M059J (cell line): ENCODE results near the gene PARD3B. TPM values are rescaled to one million over a fixed set of nuclear protein-coding genes. Genes with fewer than 3 reads are reported as not detected.

ENCODE experiments used
- DNase-seq: peaks from one replicate; pipeline ENCODE4 v3.0.0-alpha.2; 2012; ENCODE audit warnings: low read depth
- total RNA-seq: library from RNA; depleted of rRNA; stranded (reverse); fragments of >200 nt; shearing (Covaris generic); gene quantifications from 2 replicates; pipeline ENCODE4 v1.2.3, GENCODE V29; 2014

Gene PARD3B
- total RNA-seq, 1 experiment from 2014 or later = 1.6 TPM

DNA sequence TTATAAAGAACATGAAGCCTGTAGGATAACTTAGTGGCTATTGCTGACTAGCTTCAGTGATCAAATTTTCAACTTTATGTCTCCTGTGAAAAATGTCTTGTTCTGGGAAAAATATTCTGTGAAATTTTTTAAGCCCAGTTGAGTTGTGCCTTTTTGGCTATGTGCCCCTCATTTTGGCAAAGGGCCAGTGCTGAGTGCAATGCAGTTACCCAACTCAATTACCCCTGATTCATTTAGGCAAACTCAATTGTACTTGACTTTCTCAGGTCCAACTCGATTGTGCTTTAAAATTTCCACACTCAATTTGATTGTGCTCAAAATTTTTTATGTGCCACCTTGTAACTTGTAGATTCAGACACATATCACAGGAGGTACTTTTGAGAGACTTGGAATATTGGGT is 588.3 kb downstream of the PARD3B start:
- no peak for DNase-seq

DNA sequence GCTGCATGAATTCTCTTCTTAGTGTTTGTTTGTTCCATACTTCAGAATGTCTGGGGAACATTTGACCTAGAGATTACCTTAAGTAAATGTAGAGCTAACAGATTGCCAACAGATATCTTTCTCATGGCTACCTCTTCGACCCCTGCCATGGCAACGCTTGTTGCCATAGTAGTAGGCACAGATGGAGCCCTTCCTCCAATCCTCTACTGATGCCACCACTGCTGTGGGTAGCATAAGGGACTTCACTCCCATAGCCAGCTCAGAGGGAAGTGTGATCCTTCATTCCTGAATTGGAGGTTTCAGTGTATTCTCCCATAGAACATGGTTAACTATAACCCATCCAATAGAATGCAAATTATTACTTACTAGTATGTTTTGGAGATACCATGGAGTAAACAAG is 593.5 kb downstream of the PARD3B start:
- DNase-seq = no peak

DNA sequence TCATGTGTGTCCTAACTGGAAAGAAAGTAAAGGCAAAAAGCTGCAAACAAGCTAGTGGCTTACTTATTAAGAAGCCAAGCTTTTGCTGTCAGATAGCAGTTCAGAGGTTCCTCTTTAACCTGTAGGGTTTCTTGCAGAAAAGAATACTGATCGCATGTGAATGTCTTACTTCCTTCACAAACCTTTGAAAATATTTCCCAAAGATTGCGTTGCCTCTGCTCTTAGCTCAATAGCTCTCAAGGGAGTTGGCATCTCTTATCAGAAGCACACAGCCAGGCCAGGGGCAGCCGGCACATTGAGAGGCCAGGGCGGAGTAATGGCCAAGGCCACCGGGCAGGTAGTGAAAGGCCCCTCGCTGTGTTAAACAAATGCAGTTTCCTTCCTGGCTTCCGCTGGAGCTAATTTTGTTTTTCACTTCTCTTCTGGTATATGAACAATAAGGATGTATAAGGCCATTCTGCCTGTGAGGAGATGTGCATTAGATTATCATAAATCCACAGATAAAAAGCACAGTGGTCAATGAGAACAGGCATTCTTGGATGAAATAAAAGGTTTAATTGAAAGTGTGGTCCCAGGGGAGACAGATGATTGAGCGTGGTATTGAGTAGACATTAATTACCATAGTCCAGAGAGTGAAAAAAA is 594.7 kb downstream of the PARD3B start:
- DNase-seq = no peak

DNA sequence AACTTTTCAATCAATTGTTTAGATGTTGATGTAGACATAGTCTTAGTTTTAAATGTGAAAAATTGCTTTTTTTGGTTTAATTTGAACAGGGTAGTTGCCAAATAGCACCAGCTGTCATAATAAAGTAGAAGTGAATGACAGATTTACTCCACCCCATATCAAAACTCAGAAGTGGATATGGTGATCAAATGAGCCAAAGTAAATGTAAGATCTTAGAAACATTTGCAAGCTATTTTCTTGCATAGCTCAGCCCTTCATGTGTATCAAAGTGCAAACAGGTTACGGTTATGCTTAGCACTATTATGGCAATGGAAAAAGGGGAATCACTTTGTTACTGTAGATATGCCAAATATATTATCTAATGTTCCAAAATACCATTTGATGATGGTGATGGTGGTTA is 596.1 kb downstream of the PARD3B start:
- no peak for DNase-seq

DNA sequence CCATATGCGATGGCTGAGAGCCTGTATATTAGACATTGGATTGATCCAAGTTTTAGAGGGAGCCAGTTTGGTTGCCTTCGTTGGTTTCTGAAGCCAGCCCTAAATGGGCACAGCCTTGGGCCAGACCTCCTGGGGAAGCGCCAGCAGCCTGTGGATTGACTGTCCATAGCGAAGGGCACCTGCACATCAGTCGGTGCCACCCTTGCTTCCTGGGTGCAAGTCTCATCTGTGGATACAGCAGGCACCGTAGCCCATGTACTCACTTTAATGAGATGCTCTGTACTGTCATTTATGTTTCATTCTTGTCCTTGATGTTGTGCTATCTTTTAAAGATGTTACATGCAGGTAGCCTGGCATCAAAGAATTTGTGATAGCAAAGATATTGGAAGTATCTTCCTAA is 600.6 kb downstream of the PARD3B start:
- no peak for DNase-seq

DNA sequence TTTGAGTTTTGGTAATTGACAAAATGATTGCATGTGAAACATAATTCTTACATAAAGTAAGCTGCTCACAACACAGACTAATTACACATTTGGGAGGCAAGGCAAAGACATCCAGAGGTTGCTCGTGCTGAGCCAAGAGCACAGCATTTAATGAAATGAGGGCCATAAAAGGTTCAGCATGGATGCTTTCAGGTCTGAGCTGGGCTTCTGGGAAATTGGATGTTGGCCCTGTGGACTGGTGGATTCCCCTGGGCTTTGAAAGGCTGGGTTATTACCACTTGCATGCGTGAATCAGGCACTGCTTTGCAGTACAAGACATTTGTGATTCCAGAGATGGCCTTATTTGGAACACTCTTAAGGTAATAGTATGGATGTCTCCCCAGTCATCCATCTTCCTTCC is 603.5 kb downstream of the PARD3B start:
- DNase-seq = no peak

DNA sequence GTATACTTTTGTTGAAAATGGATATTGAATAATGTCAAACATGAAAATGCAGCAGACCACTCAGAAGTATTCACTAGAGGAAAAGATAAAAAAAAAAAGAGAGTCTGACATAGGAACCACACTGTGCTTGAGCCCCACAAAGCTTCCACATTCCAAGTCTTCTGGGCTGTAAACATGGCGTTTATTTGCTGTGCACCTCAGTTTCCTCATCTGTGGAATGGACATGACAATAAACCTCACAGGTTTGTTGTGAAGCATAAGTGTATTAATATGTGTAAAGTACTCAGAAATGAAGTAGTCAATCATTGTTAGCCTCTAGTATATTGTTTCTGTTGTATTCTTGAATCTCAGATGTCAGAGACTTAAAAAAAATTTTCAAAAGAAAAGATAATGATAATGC is 611.2 kb downstream of the PARD3B start:
- no peak for DNase-seq

DNA sequence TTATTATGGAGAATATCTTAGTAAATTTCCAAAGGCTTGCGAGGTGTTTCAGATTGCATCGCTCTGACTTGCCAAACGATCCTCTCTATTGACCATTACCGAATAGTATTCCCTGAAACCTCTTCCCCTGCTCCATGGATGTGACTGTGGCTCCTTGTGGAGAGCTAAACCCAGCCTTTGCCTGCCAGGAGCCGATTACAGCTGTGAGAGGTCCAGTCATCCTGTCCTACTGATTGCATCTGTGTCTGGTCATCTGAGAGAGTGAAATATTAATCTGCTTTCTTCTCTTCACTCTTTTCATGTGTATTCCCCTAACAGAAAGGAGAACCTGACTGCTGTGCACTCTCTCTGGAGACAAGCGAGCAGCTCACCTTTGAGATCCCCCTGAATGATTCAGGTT is 613.1 kb downstream of the PARD3B start:
- no peak for DNase-seq

DNA sequence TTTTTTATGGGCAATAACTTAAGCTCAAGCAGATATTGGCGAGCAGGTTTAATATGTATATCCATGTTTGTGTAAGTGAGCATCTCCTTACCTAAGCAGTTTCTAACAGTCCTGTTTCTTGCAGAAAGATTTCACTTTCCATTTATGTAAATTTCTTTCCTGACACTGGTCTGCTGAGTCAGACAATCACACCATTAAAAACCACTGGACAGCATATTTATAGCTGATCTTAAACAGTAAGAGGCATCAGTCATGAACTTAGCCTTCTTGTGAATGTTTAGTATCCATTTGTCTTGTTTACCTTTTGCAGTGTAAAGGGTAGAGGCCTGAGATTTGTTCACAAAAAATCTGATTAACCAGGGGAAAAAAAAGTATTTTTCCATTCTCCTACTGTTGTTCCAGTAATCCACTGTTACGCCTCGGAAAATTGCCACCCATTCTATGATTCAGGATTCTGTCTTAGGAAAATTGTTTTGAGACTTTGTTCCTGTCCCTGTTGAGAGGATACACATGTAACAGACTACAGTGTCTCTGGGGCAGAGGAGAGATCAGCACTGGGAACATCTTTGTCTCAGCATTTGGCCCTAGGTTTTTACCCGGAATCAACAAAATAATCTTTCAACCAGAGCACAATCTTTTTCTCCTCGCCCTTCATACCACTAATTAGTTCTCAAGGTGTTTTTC is 616.0 kb downstream of the PARD3B start:
- DNase-seq = peak; percentile 15

DNA sequence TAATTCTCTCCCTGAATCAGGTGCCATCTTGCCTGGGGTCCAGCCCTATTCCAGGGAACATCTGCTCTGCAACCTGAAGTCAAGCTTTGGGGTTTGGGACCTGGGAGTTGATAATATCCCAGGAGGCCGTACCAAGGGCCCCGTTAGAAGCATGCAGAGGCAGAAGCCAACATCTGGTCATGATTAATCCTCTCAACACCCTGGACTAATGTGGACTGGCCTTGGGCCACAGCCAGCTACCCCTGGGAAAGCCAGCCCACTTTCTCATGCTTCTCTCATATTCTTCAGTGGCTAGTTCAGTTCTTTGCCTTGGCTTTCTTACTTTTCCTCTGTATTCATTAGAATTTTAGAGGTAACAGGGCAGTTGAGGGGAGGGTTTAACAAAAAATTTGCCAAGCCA is 621.5 kb downstream of the PARD3B start:
- DNase-seq = no peak

DNA sequence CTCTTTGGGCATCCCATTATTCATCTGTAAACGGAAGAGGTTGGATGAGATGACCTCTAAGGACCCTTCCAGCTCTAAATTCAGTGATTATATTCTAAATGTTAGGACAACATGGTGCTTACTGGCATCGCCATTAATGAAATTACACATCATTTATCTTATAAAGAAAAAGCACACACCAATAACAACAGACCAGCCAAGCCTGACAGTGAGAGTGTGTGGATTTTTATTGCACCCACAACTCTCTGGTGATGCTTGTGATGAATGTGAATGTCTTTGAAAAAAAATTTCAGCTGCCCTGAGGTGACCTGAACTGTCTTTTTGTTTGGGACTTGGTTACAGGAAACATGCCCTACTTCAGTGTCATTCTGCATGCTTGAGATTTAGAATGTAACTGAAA is 623.7 kb downstream of the PARD3B start:
- no peak for DNase-seq

DNA sequence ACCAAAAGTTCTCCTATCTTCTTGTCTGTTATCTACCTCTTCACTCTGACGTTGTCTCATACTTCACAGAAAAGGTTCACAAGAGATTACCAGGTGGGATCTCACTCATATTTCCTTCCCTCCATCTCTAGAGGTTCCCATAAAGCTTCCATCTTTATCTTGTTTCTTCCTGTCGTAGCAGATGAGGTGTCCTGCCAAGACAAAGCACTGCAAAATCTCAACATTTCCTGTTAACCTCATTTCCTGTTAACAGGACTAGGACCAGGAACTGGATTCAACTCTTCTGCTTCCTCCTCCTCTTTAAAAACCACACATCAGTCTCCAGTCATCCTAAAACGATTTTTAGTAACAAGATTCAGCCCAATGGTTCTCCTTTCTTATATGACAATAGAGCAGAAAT is 624.2 kb downstream of the PARD3B start:
- DNase-seq = no peak

DNA sequence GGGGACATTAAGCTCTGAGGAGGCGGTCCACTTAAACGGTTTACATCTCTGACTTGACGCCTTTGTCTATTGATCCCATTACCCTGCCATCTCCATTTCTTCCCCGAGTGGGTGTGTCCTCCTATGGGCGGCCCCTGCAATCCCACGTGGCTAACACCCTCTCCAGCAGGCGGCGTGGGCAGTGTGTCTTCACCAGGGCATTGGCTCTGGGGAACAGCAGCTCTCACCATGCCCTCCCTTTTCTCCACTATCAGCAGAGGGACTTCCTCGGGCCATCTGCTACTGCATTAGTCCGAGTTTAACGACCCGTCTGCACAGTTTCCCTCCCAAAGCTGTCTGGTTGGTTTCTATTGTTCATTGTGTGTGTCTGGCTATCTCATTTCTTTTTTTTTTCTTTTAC is 625.1 kb downstream of the PARD3B start:
- DNase-seq = no peak

DNA sequence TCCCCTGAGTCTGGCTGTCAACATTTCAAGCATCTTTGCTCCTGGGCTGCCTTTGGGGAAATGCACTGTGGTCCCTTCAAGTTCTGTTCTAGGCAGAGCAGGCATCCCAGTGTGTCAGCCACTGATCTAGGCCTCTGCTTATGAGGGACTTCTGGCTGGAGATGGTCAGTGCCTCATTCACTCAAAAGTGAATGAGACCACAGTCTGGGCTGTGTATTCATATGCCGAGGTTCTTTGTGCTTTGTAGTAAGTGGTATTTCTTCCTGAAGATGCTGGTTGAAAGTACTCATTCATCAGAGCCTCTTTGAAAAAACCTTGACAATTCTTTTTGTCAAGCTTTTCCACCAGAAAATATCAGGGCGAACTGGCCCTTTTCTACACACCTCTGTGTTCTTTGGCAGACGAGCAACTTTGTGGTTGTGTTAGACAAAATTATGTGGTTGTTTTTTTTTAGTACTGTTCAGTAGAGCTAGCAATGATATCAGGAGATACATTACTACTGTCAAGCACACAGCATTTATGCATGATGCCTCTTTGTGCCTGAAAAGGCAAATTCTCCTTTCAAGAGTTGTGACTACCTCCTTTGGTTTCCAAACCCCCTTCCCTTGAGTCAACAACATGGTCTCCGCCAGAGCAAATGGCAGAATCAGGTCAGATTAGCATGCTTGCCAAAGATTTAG is 626.1 kb downstream of the PARD3B start:
- no peak for DNase-seq

DNA sequence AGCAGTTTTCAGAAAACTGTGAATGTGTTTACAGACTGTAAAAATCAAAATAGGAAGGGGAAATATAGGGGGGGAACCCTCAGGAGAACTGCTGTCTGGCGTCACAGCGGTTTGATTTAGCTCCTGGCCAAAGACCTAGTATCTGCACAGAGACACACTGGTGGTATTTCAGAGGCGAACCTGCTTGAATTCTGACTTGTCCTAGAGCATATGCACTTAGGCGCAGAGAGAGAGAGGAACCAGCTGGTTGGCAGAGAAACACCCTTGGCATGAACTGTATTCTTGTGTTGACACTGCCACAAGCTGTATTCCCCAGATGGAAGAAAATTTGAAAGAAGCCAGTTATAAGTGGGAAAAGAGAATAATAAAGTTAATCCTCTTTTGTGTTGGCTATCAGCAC is 630.6 kb downstream of the PARD3B start:
- DNase-seq = no peak

DNA sequence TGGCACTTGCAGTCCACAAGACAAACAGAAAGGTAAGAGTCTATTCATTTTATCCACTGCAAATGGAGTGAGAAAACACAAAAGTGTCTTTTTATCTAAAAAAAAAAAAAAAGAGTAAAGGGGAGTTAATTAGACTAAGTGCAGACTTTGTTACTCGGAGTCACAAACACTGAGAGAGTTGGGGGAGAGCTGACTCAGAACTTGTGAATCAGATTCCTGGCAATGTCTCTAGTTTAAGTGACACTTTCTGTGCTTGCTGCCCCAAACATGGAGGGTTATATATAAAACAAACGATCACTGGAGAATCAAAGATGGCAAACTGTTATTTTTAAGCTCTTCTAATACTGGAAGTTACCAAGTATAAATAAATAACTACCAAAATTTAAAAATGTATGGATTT is 631.3 kb downstream of the PARD3B start:
- peak; percentile 20 for DNase-seq

DNA sequence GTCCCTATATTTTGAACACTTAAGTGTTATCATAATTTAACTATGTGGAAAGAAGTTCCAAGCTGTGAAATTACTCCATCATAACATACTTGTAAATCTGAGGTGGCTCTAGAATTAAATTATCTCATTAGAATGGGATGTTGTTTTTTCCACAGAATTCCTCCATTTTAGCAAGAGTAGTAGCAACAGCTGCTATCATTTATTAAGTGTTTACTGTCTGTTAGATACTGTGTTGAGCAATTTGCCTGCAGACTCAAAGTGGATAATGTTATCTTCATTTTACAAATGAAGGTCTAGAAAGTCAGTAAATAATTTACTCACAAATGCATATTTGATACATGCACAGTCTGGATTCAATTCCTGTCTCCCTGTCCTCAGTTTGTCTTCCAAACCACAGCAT is 632.3 kb downstream of the PARD3B start:
- DNase-seq = no peak

DNA sequence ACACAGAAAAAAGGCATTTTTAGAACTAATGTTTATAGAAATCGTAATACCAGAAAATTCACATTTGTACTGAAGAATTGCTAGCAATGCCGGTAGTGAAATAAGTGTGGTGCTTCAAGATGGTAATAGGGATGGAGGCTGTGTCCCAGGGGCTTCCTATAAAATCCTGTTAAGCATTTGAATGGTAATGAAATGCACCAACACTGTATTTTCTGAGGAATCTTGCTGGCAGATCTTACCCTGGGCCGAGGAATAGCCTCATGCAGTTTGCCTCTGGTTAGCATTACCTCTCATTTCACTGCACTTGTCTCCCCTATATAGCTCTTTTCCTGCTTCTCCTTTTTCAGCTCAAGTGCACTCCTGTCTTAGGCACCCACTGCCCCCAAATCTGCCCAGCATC is 635.5 kb downstream of the PARD3B start:
- no peak for DNase-seq

DNA sequence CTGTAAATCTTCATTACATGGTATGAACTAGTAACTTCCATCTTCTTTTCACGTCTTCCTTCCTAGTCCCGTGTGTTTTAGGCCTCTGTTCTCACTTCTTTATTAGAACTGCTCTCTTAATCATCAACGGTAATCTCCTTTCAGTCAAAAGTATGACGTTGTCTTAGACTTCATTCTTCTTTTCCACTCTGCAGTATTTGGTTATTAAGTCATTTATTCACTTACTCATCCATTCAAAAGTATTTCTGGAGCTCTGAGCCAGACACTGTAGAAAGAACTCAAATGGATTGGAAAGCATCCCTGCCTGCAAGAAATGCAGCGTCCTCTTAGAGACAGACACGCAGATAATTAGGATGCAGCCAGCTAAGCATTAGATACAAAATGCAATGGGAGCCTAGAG is 642.5 kb downstream of the PARD3B start:
- DNase-seq = no peak

DNA sequence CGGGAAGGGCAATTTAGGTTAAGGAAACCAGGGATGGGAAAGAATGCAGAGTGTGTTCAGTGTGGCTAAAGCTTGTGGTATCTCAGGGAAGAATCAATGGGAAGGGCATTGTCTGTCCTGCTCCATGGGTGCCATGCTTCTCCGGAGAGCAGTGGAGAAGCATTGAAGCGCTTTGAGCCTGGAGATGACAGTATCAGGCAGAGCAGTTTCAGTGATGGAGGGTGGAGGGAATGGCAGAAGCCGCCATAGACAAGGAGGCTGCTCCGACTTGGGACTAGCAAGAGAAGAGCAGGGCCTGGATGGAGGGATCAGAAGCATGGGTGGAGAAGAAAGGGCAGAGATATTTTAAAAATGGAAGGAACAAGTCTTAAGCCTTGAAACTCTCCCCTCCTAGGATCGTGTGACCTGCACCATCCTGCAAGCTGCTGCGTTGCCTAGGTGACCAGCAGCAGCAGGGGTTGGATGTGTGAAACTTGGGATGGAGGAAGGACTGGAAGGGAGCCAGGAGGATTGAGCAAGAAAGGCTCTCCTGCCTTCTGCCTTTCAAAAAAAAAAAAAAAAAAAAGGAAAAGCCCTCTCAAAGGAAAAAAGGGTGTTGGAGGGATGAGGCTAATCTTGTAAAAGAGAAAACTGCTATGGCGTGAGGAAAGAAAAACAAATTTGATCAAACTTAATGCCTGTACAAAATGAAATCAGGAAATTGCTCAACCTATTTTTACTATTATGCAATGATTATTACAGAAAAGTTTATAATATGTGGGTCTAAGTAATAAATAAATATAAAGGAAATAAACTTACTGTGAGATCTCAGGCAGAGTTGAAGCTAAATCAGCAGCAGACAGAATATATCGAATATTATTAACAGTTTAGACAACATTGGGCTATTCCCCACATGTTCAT is 643.2 kb downstream of the PARD3B start:
- DNase-seq = peak; percentile 28

DNA sequence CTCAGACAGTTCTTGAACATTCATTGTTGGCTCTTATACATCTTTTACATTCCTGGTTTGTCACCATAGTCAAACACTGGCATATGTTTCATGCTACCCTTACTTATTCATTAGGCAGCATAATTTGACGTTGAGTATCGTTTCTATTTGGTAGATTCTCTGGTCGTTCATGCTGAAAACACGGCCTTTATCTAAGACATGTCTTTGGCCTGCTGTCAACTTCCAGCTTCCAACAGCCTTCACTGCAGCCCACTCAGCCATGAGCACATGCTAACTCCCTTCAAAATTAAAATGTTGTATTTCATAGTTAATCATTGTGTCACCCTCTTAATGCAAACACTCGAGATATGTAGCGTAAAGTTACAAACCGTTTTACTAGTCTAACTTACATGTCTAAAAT is 644.0 kb downstream of the PARD3B start:
- DNase-seq = no peak

DNA sequence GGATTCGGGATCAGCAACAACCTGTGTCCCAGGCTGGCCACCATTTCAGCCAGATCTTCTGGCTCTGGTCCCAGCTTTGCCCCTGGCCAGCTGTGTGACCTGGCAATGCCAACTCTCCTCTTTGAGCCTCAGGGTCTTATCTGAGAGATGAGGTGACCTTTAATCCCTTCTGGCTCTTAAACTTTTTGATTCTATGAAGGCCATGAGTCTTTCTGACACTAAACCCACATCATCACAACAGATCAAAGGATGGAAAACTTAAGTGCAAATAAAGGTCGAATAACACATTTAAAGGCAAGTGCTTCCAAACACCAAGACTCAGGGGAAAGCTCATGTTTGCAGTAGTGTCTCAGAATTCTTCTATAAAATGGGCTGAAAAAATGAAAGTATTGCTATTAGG is 645.3 kb downstream of the PARD3B start:
- DNase-seq = no peak
